Upper lobe of right lung (tissue), 1 donor: ENCODE measurements around the gene DCAF7. TPM values are rescaled to one million over a fixed set of nuclear protein-coding genes. Genes with fewer than 3 reads are reported as not detected.

Experiments
- ATAC-seq: fragments of 200-7000 bp; cut with Tn5 transposase; one replicate; pipeline ENCODE4 v1.9.1; 2020; ENCODE audit warnings: mild to moderate bottlenecking, moderate library complexity
- DNase-seq: peaks from one replicate; pipeline ENCODE4 v3.0.0-alpha.2; 2020
- H3K27ac ChIP-seq: fragments of 200-600 bp; one replicate; pipeline ENCODE4 v1.8.0; 2022
- H3K27me3 ChIP-seq: fragments of 200-600 bp; one replicate; pipeline ENCODE4 v1.8.0; 2022; ENCODE audit warnings: mild to moderate bottlenecking
- H3K36me3 ChIP-seq: fragments of 200-600 bp; one replicate; pipeline ENCODE4 v1.8.0; 2022
- H3K4me1 ChIP-seq: fragments of 200-600 bp; one replicate; pipeline ENCODE4 v1.8.0; 2022
- H3K4me3 ChIP-seq: fragments of 200-600 bp; one replicate; pipeline ENCODE4 v1.8.0; 2022; ENCODE audit warnings: mild to moderate bottlenecking
- H3K9me3 ChIP-seq: fragments of 200-600 bp; one replicate; pipeline ENCODE4 v1.8.0; 2022
- CTCF ChIP-seq: fragments of 200-600 bp; IDR thresholded peaks from one replicate; pipeline ENCODE4 v1.8.0; 2022; ENCODE audit warnings: antibody characterized with exemption
- intact Hi-C: fragments of 100-400 bp; cut with DNase I; formaldehyde crosslinking; loops from one replicate; pipeline ENCODE4 v1.11.0; 2022
- total RNA-seq: library from RNA; stranded (reverse); fragmentation: NEBNext Ultra II Directional; extraction: Animal tissue kit (Norgen Biotek cat#: 25700); gene quantifications from one replicate; pipeline ENCODE4 v1.2.1, GENCODE V29; 2021
- donor health status: DM: no; HTN: yes; CAD: no; lungs with severe emphysema.

The DCAF7 gene
- total RNA-seq, 1 donor from 2014 or later, result 79.9 TPM

- Histone ChIP-seq H3K9me3 (no peaks in the 10 kb centered on the region), H3K4me1 (peaks cover 17% of the 10 kb centered on the region), H3K27ac (peak overlapping the region; percentile 85), H3K27me3 (no peaks in the 10 kb centered on the region), H3K4me3 (peak overlapping the region; percentile 97), H3K36me3 (peaks cover 28% of the 10 kb centered on the region)
- no peak for TF ChIP-seq CTCF
- ATAC-seq (no peak), DNase-seq (no peak)
- intact Hi-C loops, result no loop called here
These were observed 51.4 kb downstream of the DCAF7 start for GRCh38 chr17:63601439-63602371.

- H3K27me3 ChIP-seq, result no peaks in the 10 kb centered on the region
- no peak for ATAC-seq
- no peaks in the 10 kb centered on the region for H3K9me3 ChIP-seq
- intact Hi-C loops, result no loop called here
- DNase-seq, result no peak
- H3K27ac ChIP-seq, result no peak overlapping the region
- TF ChIP-seq CTCF, result no peak
- H3K36me3 ChIP-seq, result peaks cover 61% of the 10 kb centered on the region
- no peaks in the 10 kb centered on the region for H3K4me1 ChIP-seq
- H3K4me3 ChIP-seq, result no peak overlapping the region
These were observed 59.7 kb downstream of the DCAF7 start for GRCh38 chr17:63609816-63610573.

- intact Hi-C loops, result no loop called here
- H3K27me3 ChIP-seq, result no peaks in the 10 kb centered on the region
- ATAC-seq (no peak), DNase-seq (no peak)
- peaks cover 53% of the 10 kb centered on the region for H3K36me3 ChIP-seq
- H3K9me3 ChIP-seq, result no peaks in the 10 kb centered on the region
- no peak overlapping the region for H3K4me3 ChIP-seq
- TF ChIP-seq CTCF, result no peak
- H3K27ac ChIP-seq, result no peak overlapping the region
- H3K4me1 ChIP-seq, result no peaks in the 10 kb centered on the region
These were observed 60.6 kb downstream of the DCAF7 start for GRCh38 chr17:63610854-63611253.

GRCh38 chr17:63611354-63611753 is 61.1 kb downstream of the DCAF7 start:
- no peaks in the 10 kb centered on the region for H3K27me3 ChIP-seq
- no peaks in the 10 kb centered on the region for H3K4me1 ChIP-seq
- DNase-seq, result no peak
- H3K27ac ChIP-seq, result no peak overlapping the region
- H3K4me3 ChIP-seq, result no peak overlapping the region
- H3K9me3 ChIP-seq, result no peaks in the 10 kb centered on the region
- ATAC-seq, result no peak
- no peak for TF ChIP-seq CTCF
- intact Hi-C loops, result no loop called here
- H3K36me3 ChIP-seq, result peaks cover 48% of the 10 kb centered on the region

GRCh38 chr17:63613663-63614062 is 63.4 kb downstream of the DCAF7 start:
- no peaks in the 10 kb centered on the region for H3K9me3 ChIP-seq
- peak; percentile 41 for ATAC-seq
- TF ChIP-seq CTCF, result no peak
- no peak overlapping the region for H3K27ac ChIP-seq
- no peaks in the 10 kb centered on the region for H3K27me3 ChIP-seq
- intact Hi-C loops, result no loop called here
- no peak for DNase-seq
- H3K4me1 ChIP-seq, result no peaks in the 10 kb centered on the region
- no peak overlapping the region for H3K4me3 ChIP-seq
- H3K36me3 ChIP-seq, result peaks cover 25% of the 10 kb centered on the region
